ENCODE results near the gene STRA6. TPM values are rescaled to one million over a fixed set of nuclear protein-coding genes. Genes with fewer than 3 reads are reported as not detected.

The STRA6 gene
- polyA plus RNA-seq, 4 donors = 23.9 to 57.7 (median 40.7) TPM

DNA sequence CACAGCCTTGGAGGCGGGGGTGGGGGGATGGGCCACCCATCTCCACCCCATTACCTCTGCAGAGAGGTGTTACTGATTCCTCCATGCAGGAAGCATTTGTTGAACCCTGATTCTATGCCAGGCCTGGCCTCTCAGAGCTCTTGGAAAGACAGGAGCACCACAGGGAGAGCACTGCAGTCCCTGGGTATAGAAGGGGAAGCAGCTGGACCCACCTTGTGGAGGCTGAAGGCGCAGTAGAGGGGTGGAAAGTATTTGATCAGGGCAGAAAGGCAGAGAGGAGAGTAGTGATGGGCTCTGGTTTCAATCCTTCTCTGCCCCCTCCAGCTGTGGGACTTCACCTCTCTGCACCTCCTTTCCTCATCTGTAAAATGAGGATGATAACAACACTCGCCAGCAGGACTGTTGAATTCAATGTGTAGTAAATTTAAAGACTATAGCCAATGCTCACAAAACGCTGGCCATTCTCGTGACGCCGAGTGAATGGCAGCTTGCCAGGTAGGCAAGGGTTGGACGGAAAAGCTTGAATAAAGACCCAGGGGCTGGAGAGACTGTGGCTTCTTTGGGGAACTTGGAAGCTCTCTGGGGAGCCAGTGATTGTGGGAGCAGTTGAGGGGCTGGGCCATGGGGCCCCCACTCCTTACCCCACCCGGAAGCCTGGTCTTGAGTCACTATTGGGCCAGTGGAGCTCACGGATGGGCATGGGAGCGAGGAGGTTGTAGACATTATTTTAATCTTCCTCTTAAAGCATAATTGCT, 25.6 kb upstream of the STRA6 start:
- no peak for DNase-seq (ENCODE audit: low read depth in 4 of 4, low spot score in 3 of 4)

- DNase-seq (ENCODE audit: low read depth in 4 of 4, low spot score in 3 of 4) = no peak
Measured at GRCh38 chr15:74226761-74227540, 24.4 kb upstream of the STRA6 start.

- no peak for DNase-seq (ENCODE audit: low read depth in 4 of 4, low spot score in 3 of 4)
Measured at GRCh38 chr15:74225928-74226327, 23.3 kb upstream of the STRA6 start.

DNA sequence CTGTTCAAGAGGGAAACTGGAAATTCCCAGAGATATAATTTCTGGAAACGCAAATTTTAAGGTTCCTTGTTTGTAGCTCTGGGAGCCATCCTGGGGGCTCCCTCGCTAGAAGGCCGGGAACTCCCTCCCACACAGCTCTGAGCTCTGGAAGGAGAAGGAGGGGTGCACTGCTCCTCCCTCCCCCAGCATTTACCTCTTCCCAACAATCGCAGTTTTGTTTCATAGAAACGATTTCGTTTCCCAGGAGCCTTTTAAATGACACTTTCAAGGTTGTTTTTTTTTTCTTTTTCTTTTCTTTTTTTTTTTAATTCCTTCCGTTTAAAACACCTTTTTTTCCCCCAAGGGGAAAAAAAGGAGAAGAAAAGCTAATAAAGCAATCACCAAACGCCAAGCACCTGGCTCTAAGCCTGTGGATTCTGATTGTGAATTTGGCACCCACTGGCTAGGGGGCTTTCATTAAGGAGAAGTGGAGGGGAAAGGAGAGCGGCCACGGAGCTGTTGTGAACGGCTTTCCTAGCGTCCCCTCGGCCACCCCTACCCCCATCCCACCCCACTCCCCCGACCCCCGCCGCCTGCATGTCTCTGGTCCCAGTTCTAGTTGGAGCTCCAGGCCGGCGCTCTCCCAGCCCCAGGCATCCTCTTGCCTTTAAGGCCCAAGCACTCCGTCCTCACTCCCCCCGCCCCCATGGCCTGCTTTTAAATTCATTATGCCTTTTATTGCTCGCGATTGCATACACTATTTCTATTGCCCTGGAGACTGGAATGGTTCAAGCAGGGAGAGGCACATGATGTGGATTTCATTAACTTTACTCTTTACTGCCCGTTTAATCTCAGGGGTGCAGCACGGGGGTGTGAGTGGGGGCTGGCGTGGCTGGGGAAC, 19.9 kb upstream of the STRA6 start:
- DNase-seq (ENCODE audit: low read depth in 4 of 4, low spot score in 3 of 4) = no peak

DNA sequence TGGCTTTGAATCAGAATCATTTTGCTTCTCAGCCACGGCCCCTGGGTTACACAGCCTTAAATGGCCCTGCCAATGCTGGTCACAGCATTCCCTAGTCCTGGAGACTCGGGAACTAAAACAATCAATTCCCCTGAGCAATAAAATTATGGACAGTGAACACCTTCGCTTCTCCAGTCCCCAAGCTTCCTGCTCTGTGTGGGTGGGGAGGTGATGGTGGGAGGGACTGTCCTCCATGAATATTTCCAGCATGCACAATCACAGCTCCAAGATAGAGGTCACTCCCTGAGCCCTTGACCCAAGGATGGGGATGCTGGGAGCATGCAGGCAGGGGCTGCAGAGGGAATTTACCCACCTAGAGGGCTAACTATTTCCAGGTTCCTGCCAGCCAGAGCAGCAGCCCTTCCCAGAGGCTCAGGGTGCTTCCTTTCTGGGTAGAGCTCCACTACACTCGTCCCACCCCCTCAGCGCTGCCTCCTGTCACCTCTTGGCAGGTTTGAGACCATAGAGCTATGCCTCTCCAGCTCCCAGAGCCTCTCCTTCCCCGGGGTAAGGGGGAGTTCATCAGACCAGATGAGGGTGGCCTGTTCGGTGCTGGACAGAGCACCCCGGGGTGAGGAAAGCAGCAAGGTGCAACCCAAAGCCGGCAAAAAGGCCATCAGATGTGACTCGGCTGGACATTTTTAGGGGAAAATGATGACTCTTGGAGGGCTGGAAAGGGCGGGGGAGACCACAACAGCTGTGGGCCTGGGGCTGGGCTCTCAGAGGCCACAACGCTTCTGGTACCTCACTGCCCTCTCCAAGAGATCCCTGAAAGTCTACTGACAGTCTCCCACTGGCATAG, 19.0 kb upstream of the STRA6 start:
- no peak for DNase-seq (ENCODE audit: low read depth in 4 of 4, low spot score in 3 of 4)

GRCh38 chr15:74220475-74221248, 18.1 kb upstream of the STRA6 start:
- no peak for DNase-seq (ENCODE audit: low read depth in 4 of 4, low spot score in 3 of 4)

DNA sequence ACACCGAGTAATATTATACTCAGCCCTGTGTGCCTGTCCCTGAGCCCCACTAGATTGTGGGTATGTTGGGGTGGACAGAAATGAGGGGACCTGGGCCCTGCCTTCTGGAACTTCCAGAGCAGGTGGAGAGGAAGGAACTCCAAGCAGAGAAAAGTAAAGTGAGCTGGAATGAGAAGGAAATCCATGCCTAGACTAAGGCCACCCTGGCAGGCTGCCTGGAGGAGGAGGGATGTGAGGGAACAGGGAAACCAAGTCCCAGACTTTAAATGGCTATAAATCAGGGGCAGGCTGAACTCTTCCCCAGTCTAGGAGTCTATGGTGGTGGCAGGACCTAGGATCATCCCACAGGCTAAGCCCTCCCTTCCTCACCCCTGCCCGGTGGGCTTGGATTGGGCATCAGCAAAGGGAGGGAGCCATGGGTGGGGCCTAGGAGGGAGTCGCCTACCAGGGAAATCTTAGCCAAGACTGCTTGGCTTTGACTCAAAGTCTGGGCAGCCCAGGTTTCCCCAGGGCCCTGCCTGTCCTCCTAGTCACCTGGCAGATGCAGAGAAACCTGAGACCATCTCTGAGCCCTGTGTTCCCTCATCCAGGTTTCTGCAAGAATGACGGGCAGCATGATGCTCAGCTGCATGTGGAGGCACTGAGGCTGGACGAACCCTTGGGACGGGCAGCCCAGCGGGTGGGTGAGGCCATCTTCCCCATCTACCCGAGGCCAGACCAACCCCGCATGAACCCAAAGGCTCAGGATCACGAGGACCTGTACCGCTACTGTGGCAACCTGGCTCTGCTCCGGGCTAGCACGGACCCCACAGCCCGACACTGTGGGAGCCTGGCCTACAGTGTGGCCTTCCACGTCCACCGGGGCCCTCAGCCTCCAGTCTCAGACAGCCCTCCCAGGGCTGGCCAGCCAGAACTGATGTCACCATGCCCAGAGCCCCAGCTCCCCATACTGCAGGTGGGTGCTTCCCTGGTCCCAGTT, 15.6 kb upstream of the STRA6 start:
- DNase-seq (ENCODE audit: low read depth in 4 of 4, low spot score in 3 of 4) = no peak

DNA sequence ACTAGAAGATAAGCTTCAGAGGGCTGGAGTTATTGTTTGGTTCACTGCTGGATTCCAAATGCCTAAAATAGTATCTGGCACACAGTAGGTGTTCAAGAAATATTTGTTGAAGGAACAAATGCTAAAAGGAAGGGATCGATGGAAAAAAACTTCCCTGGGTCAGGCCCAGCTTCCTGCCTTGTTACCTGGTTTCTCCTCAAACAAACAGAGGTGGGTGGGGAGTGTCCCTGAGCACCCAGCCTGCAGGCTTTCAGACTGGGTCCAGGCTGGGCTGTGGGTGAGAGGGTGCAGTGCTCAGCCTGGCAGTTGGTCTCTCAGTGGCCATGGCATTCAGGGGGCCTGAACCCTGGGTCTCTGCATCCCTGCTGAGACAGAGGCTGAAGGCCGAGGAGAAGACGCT, 14.4 kb upstream of the STRA6 start:
- DNase-seq (ENCODE audit: low read depth in 4 of 4, low spot score in 3 of 4) = no peak

GRCh38 chr15:74215958-74216357, 13.4 kb upstream of the STRA6 start:
- no peak for DNase-seq (ENCODE audit: low read depth in 4 of 4, low spot score in 3 of 4)

DNA sequence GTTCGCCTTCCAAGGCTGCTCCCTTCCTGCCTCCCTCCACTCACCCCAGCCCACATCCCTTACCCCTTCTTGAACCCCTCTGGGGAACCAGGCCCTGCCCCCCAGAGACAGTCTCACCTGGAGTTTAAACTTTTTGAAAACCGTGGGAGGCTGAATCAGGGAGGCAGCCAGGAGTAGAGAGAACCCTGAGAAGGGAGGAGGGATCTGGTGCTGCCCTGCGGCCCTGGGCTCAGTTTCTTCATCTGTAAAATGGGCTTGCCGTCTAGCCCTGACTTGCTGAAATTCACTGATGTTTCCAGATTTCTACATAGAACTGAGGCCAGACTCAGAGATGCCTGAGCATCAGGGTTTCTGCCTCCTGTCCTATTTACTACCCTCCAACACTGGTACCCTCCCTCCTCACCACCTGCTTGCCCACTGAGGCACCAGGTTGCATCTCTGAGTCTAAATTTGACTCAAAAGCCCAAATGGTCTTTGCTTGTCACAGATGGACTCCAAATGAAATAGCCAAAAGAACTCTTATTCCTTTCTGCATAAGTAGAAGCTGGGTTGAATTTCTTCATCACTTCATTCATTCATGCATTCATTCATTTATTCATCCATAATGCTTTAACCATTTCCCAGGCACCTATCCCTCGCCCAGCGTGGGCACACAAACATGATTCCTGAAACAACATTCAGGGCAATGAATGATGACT, 11.9 kb upstream of the STRA6 start:
- DNase-seq (ENCODE audit: low read depth in 4 of 4, low spot score in 3 of 4) = no peak

GRCh38 chr15:74213858-74214284, 11.3 kb upstream of the STRA6 start:
- no peak for DNase-seq (ENCODE audit: low read depth in 4 of 4, low spot score in 3 of 4)

DNA sequence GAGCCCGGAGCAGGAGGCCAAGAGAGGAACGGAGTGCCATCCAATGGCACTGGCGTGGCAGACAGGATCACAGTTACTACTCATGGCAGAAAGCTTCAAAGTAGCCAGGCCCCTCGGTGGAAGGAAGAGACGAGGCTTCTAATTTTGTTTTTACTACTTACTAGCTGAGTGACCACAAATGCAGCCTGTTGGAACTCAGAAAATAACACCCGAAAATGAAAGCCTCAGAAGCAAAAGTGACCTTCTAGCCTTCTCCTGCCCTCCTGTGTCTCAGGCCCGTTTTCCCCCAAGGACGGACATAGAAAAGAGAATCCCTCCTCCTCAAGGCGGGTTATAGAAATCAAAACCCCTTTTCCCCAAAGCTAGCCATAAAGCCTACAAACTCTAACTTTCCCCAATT, 9.9 kb upstream of the STRA6 start:
- DNase-seq (ENCODE audit: low read depth in 4 of 4, low spot score in 3 of 4) = no peak

GRCh38 chr15:74211656-74212055, 9.1 kb upstream of the STRA6 start:
- no peak for DNase-seq (ENCODE audit: low read depth in 4 of 4, low spot score in 3 of 4)

DNA sequence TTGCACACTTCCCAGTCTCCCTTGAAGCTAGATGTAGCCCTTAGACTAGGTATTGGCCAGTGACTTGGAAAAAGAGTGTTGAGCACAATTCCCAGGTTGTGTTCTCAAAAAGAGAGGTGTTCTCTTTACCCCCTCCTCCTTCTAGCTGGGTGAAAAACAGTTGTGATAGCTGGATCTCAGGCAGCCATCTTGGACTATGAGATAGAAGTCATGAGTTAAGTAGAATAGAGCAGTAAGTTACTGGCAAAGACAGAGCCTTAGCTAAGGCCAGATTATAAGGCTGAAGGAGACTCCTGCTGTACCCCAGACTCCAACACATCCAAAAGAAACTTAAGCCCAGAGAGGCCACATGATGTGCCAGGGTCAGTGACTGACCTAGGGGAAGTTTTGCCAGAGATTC, 8.1 kb upstream of the STRA6 start:
- DNase-seq (ENCODE audit: low read depth in 4 of 4, low spot score in 3 of 4) = no peak

GRCh38 chr15:74209997-74210671, 7.5 kb upstream of the STRA6 start:
- no peak for DNase-seq (ENCODE audit: low read depth in 4 of 4, low spot score in 3 of 4)

DNA sequence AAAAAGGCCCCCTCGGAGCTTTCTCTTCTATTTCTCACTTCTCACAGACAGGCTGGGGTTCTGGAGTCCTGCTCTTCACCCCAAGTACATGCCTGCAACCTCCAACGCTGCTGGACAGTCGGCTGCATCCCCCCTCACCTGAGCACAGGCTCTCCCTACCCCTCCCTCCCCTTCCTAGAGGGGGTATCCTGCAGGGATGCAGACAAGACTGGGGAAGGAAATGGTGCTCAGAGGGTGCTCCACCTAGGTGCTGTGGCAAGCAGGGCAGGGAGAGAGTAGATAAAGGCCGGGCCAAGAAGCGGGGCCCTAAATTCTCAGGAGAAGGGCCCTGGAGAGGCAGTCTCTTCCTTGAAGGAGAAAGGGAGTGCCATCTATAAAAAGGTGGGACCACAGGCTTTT, 7.0 kb upstream of the STRA6 start:
- no peak for DNase-seq (ENCODE audit: low read depth in 4 of 4, low spot score in 3 of 4)

DNA sequence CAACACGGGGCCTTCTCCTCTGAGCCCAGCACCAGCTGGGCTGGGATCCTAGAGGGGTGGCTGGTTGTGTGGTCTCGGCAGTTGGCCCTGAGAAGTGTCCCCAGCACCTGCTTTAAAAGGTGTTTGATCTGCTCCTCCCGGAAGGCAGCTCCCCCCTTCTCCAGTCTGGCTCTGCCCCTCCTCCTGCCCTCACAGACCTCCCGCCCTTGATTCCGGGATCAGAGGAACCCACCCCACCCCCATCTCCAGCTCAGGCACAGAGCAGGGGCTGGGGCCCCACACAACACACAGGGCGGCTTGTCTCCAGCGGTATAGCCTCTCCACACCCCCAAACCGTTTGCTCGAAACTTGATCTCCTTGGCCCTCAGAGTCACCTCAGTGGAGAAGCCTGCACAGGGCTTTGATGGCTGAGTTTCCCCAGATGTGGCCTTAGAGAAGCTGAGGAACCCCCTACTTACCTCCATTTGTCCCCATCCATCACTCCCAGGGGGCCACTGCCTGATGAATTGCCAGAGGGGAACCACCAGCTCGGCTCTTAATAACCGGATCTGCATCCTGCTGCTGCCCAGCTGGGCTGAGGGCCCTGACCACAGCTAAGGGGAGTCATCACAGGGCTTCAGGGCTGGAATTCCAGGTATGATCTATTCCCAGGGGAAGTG, 6.4 kb upstream of the STRA6 start:
- no peak for DNase-seq (ENCODE audit: low read depth in 4 of 4, low spot score in 3 of 4)

All from left renal pelvis (tissue), 4 donors.